Activated naive CD4-positive, alpha-beta T cell treated with anti-CD3 and anti-CD28 coated beads, Interleukin-2, amount 10 ng/mL, durations not matched to agents 7 days and 5 days (primary cell): ENCODE data around the gene DDC.

ENCODE experiments used
- CTCF ChIA-PET: fragments of 350-600 bp; sonication (Branson Sonifier 250); formaldehyde crosslinking; loops from one replicate; lab custom pipeline; 2021; ENCODE audit warnings: antibody characterized with exemption; lab: Charles Lee
- DNase-seq: peaks from one replicate; pipeline ENCODE4 v3.0.0-alpha.2; 2020
- H3K27ac Mint-ChIP-seq: one replicate; pipeline ENCODE4 v1.8.0; 2021; ENCODE audit warnings: mild to moderate bottlenecking, moderate library complexity, mixed read lengths
- H3K27me3 Mint-ChIP-seq: one replicate; pipeline ENCODE4 v1.8.0; 2021; ENCODE audit warnings: mild to moderate bottlenecking, mixed read lengths
- H3K36me3 Mint-ChIP-seq: one replicate; pipeline ENCODE4 v1.8.0; 2021; ENCODE audit warnings: mixed read lengths
- H3K4me1 Mint-ChIP-seq: one replicate; pipeline ENCODE4 v1.8.0; 2021; ENCODE audit warnings: mixed read lengths
- H3K4me3 Mint-ChIP-seq: one replicate; pipeline ENCODE4 v1.8.0; 2021; ENCODE audit warnings: mild to moderate bottlenecking, moderate library complexity, mixed read lengths
- H3K9me3 Mint-ChIP-seq: one replicate; pipeline ENCODE4 v1.8.0; 2021; ENCODE audit warnings: mixed read lengths

Gene DDC

DNA sequence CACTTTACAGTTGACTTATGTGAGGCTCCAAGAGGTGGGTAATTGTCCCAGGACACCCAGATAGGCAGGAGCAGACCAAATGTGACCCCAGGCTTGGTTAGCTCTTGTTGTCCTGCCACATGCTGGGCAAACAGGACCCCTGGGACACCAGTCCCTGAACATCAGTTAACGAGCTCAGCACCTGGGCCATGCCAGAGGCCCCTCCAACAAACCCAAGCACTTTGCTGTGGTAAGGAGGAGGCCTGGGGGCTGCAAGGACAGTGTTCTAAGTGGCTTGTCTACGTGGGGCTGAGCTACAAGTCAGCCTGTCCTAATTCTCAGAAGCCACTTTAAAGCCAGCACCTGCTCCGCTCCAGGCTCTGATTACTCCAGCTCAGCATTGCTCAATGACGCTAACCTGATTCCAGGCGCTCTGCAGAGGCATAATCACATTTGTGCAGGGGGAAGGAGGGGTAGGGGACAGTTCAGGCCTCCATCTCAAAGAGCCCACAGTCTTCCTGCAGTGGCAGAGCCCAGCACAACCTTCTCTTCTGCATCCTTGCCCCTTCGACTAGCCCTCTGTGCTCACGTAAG lies 57.2 kb downstream of the DDC start:
- Mint-ChIP-seq H3K9me3 (no peaks in the 10 kb centered on the region), H3K27me3 (peaks cover 26% of the 10 kb centered on the region), H3K36me3 (no peaks in the 10 kb centered on the region), H3K4me3 (no peak overlapping the region), H3K4me1 (peaks cover 4% of the 10 kb centered on the region), H3K27ac (no peak overlapping the region)
- CTCF ChIA-PET = interaction anchor here (1.2 kb wide), 1 partner anchor 40 kb away, joined by 3 read pairs; no protein-coding TSS in a partner anchor
- DNase-seq = no peak

DNA sequence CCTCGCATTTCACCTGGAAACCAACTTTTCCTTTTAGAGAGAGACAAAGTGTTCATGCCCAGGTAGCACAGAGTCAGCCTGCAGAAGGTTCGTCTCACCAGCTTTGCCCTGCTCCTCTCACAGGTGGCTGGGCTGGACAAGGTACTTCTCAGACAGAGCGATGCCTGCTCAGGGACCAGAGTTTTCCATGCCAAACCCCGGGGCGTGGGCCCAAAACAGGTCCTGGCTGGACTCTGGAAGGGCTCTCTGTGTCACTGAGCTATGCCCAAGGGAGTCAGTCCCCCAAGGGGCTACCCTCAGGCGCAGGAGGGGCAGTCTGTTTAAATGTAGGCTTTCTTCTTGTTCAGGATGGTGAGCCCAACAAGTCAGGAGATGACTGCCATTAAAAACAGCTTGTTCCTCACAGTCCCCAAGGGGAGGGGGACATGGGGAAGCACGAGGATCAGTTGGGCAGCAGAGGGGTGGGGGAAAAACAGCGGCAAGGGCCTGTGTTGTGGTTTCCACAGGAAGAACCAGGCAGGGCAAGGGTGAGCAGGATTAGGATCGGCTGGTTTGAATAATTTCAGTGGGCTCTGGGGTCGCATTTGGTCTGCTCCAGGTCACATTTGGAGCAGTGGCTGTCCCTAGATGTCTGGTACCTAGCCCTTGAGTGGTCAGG lies 59.5 kb downstream of the DDC start:
- Mint-ChIP-seq H3K4me1 (peaks cover 4% of the 10 kb centered on the region), H3K9me3 (no peaks in the 10 kb centered on the region), H3K27ac (no peak overlapping the region), H3K27me3 (peaks cover 32% of the 10 kb centered on the region), H3K4me3 (no peak overlapping the region), H3K36me3 (no peaks in the 10 kb centered on the region)
- CTCF ChIA-PET = interaction anchor here (0.6 to 1.7 kb wide), 2 partner anchors 37 to 109 kb away, joined by 3 to 5 read pairs; no protein-coding TSS in a partner anchor
- no peak for DNase-seq

GRCh38 chr7:50504646-50505546 lies 60.3 kb downstream of the DDC start:
- H3K36me3 Mint-ChIP-seq = no peaks in the 10 kb centered on the region
- CTCF ChIA-PET = interaction anchor here (1.7 kb wide), 1 partner anchor 36 kb away, joined by 5 read pairs; no protein-coding TSS in a partner anchor
- no peak overlapping the region for H3K4me3 Mint-ChIP-seq
- H3K4me1 Mint-ChIP-seq = peaks cover 4% of the 10 kb centered on the region
- DNase-seq = no peak
- no peaks in the 10 kb centered on the region for H3K9me3 Mint-ChIP-seq
- peaks cover 32% of the 10 kb centered on the region for H3K27me3 Mint-ChIP-seq
- H3K27ac Mint-ChIP-seq = no peak overlapping the region

DNA sequence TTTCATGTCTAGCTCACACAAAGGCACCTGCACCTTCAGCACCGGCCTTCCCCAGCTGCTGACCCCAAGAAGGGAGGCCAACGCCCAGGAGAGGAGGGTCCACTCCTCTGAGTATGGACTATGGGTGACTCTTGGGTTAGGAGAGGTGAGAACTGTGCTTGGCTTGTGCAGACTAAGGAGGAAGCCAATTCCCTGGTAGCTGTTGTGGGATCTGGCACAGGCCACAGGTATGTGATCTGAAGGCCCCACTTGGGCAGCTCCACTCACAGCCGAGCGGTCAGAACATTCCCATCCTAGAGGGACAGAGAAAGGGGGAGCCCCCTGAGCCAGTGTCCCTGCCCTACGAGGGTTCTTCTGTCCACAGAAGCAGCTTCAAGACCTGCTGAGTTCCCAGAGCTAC lies 62.3 kb downstream of the DDC start:
- CTCF ChIA-PET = no interaction called here
- no peak overlapping the region for H3K27ac Mint-ChIP-seq
- H3K4me3 Mint-ChIP-seq = no peak overlapping the region
- no peak for DNase-seq
- H3K4me1 Mint-ChIP-seq = peaks cover 4% of the 10 kb centered on the region
- H3K36me3 Mint-ChIP-seq = no peaks in the 10 kb centered on the region
- no peaks in the 10 kb centered on the region for H3K9me3 Mint-ChIP-seq
- peaks cover 42% of the 10 kb centered on the region for H3K27me3 Mint-ChIP-seq

GRCh38 chr7:50502001-50502684 lies 63.1 kb downstream of the DDC start:
- CTCF ChIA-PET = interaction anchor here (0.5 to 0.8 kb wide), 2 partner anchors 639 to 679 kb away, joined by 3 to 4 read pairs; no protein-coding TSS in a partner anchor
- no peak overlapping the region for H3K4me3 Mint-ChIP-seq
- no peak overlapping the region for H3K27ac Mint-ChIP-seq
- no peaks in the 10 kb centered on the region for H3K36me3 Mint-ChIP-seq
- H3K9me3 Mint-ChIP-seq = no peaks in the 10 kb centered on the region
- DNase-seq = no peak
- peaks cover 4% of the 10 kb centered on the region for H3K4me1 Mint-ChIP-seq
- peaks cover 49% of the 10 kb centered on the region for H3K27me3 Mint-ChIP-seq

DNA sequence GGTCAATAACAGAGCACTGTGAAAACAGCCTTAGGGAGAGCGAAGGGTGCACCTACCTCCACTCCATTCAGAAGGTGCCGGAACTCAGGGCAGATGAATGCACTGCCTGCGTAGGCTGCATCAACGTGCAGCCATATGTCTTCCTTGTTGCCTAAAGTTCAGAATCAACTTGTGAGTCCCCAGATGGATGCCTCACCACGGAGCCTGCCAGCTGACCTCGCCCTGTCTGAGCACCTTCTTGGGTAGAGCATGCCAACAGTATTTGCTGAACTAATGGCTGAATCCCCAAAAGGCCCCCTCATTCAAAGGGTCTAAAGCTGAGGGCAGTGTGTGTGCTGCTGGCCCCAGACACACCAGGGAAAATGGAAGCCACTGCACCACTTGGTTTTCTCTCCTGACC lies 66.1 kb downstream of the DDC start:
- peaks cover 59% of the 10 kb centered on the region for H3K27me3 Mint-ChIP-seq
- H3K27ac Mint-ChIP-seq = no peak overlapping the region
- H3K36me3 Mint-ChIP-seq = no peaks in the 10 kb centered on the region
- H3K4me3 Mint-ChIP-seq = no peak overlapping the region
- H3K9me3 Mint-ChIP-seq = no peaks in the 10 kb centered on the region
- peaks cover 3% of the 10 kb centered on the region for H3K4me1 Mint-ChIP-seq
- no peak for DNase-seq
- CTCF ChIA-PET = no interaction called here

GRCh38 chr7:50497968-50498367 lies 67.2 kb downstream of the DDC start:
- H3K36me3 Mint-ChIP-seq = no peaks in the 10 kb centered on the region
- CTCF ChIA-PET = interaction anchor here (1.4 kb wide), 1 partner anchor 30 kb away, joined by 3 read pairs; no protein-coding TSS in a partner anchor

GRCh38 chr7:50497068-50497642 lies 68.0 kb downstream of the DDC start:
- no peak overlapping the region for H3K4me3 Mint-ChIP-seq
- DNase-seq = no peak

More at GRCh38 chr7:50497968-50498367, 67.2 kb downstream of the DDC start:
- H3K9me3 Mint-ChIP-seq = no peaks in the 10 kb centered on the region
- no peak for DNase-seq
- H3K27me3 Mint-ChIP-seq = peaks cover 57% of the 10 kb centered on the region
- no peak overlapping the region for H3K4me3 Mint-ChIP-seq
- H3K27ac Mint-ChIP-seq = no peak overlapping the region
- H3K4me1 Mint-ChIP-seq = peaks cover 3% of the 10 kb centered on the region

DNA sequence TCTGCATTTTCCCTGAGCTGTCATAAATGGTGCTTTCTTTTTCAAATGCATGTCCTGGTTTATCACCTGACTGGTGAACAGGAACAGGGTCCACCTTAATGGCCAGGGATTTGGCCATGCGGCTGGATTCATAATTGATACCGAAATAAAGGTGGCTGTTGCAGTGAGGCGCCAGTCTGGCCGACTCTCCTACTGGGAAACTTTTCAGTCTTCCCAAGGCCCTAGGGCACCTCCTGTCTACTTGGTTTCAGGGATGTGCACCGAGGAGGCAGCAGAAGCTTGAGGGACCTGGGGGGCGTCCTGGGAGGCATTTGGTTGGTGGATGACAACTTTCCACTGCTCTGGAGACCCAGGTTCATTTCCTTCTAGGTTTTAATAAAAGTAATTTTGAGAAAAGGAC lies 68.6 kb downstream of the DDC start:
- Mint-ChIP-seq H3K27me3 (peaks cover 63% of the 10 kb centered on the region), H3K4me3 (no peak overlapping the region), H3K27ac (no peak overlapping the region), H3K9me3 (no peaks in the 10 kb centered on the region), H3K36me3 (no peaks in the 10 kb centered on the region), H3K4me1 (peaks cover 3% of the 10 kb centered on the region)
- CTCF ChIA-PET = interaction anchor here (0.7 to 1.4 kb wide), 2 partner anchors 29 to 354 kb away, joined by 3 read pairs; no protein-coding TSS in a partner anchor
- no peak for DNase-seq

More at GRCh38 chr7:50497068-50497642, 68.0 kb downstream of the DDC start:
- no peak overlapping the region for H3K27ac Mint-ChIP-seq
- no peaks in the 10 kb centered on the region for H3K36me3 Mint-ChIP-seq
- H3K4me1 Mint-ChIP-seq = peaks cover 3% of the 10 kb centered on the region
- CTCF ChIA-PET = interaction anchor here (0.7 to 1.4 kb wide), 2 partner anchors 29 to 354 kb away, joined by 3 read pairs; no protein-coding TSS in a partner anchor
- H3K9me3 Mint-ChIP-seq = no peaks in the 10 kb centered on the region
- H3K27me3 Mint-ChIP-seq = peaks cover 60% of the 10 kb centered on the region

GRCh38 chr7:50495746-50496145 lies 69.5 kb downstream of the DDC start:
- Mint-ChIP-seq H3K4me3 (no peak overlapping the region), H3K9me3 (no peaks in the 10 kb centered on the region), H3K36me3 (no peaks in the 10 kb centered on the region), H3K27me3 (peaks cover 59% of the 10 kb centered on the region), H3K4me1 (peaks cover 3% of the 10 kb centered on the region), H3K27ac (no peak overlapping the region)
- CTCF ChIA-PET = no interaction called here
- no peak for DNase-seq

DNA sequence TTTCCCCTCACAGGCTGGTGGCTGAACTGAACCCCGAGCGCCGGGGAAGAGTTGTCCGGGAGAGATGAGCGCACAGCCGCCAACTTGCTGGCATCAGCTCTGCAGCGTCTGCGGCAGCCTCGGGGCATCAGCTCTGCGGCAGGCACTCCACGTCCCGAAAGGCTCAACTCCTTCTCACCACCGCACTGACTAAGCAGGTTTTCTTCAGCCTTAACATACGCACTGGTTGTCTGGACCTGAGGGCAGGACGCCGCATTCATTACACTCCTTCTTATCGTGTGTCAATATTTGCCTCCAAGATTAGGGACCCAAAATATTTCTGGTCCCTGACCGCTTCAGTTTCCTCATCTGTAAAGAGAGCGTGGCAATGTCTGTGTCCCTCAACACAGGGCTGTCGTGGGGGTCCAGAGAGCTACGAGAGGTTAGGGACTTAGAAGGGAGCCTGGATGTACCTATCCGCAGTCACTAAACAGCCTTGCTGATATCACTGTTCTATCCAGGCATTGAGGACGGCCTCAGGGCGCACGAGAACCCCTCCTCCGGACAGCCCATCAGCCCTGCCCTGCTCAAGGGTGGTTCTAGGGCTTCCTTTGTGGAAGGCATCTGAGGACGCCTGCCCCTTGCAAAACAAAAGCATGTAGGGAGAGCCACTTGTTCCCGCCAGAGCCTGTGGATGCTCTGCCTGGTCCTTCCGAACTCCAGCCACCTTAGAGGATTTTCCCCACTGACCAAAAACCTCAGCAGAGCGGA lies 72.3 kb downstream of the DDC start:
- no peak overlapping the region for H3K4me3 Mint-ChIP-seq
- peaks cover 3% of the 10 kb centered on the region for H3K4me1 Mint-ChIP-seq
- CTCF ChIA-PET = no interaction called here
- peaks cover 41% of the 10 kb centered on the region for H3K27me3 Mint-ChIP-seq
- DNase-seq = no peak
- H3K9me3 Mint-ChIP-seq = no peaks in the 10 kb centered on the region
- no peaks in the 10 kb centered on the region for H3K36me3 Mint-ChIP-seq
- no peak overlapping the region for H3K27ac Mint-ChIP-seq

- H3K4me3 Mint-ChIP-seq = no peak overlapping the region
- no peak overlapping the region for H3K27ac Mint-ChIP-seq
- peaks cover 1% of the 10 kb centered on the region for H3K4me1 Mint-ChIP-seq
- peaks cover 32% of the 10 kb centered on the region for H3K27me3 Mint-ChIP-seq
- H3K36me3 Mint-ChIP-seq = no peaks in the 10 kb centered on the region
- DNase-seq = no peak
- CTCF ChIA-PET = no interaction called here
- H3K9me3 Mint-ChIP-seq = no peaks in the 10 kb centered on the region
Observed at GRCh38 chr7:50491943-50492342, 73.3 kb downstream of the DDC start.

- Mint-ChIP-seq H3K4me3 (no peak overlapping the region), H3K4me1 (no peaks in the 10 kb centered on the region), H3K9me3 (no peaks in the 10 kb centered on the region), H3K36me3 (no peaks in the 10 kb centered on the region), H3K27me3 (peaks cover 29% of the 10 kb centered on the region), H3K27ac (no peak overlapping the region)
- DNase-seq = no peak
- CTCF ChIA-PET = interaction anchor here (1.0 kb wide), 1 partner anchor 142 kb away, joined by 3 read pairs; no protein-coding TSS in a partner anchor
Observed at GRCh38 chr7:50491209-50491608, 74.0 kb downstream of the DDC start.
